ENCODE measurements around the gene CEP41.

- TF ChIP-seq CTCF (IDR thresholded peaks at IDR 0.05), result no peak
- no peak for TF ChIP-seq POLR2AphosphoS5 (IDR thresholded peaks at IDR 0.05; ENCODE audit: insufficient read depth in 1 of 2, low read depth in 1 of 2)
These were observed 75.7 kb downstream of the CEP41 start for GRCh38 chr7:130365088-130365487.

Data from vagina (tissue), 2 donors.